OCI-LY3 (cell line): Measurements from ENCODE around the gene DCTN2.
"Not testable (repeated sequence)": the region's sequence is repeated elsewhere in the genome, so short reads cannot be mapped to it uniquely, and the experiment has no call there.

Experiments
- H2AFZ ChIP-seq: fragments of 200-600, 300-600 bp; shearing (Covaris generic); 2 replicates; pipeline ENCODE4 v1.6.0; 2014; ENCODE audit warnings: antibody characterized with exemption, low read depth, low read length
- H3K27ac ChIP-seq: fragments of 200-600, 300-600 bp; sonication (generic); 2 replicates; pipeline ENCODE4 v1.5.1; 2014; ENCODE audit warnings: mild to moderate bottlenecking, low read length, moderate library complexity, mixed read lengths
- H3K27me3 ChIP-seq: fragments of 200-600, 300-600 bp; sonication (generic); 2 replicates; pipeline ENCODE4 v1.6.1; 2014; ENCODE audit warnings: low read depth, low read length, mixed read lengths
- H3K36me3 ChIP-seq: fragments of 200-600, 300-600 bp; sonication (generic); replicated peaks from 2 replicates; pipeline ENCODE3; 2014; ENCODE audit warnings: low read depth, low read length, mixed read lengths
- H3K4me1 ChIP-seq: fragments of 300-600, 200-600 bp; sonication (generic); 2 replicates; pipeline ENCODE4 v1.6.1; 2014; ENCODE audit warnings: low read length, mixed read lengths
- H3K4me2 ChIP-seq: fragments of 200-600, 300-600 bp; sonication (generic); 2 replicates; pipeline ENCODE4 v1.6.1; 2014; ENCODE audit warnings: low read length, mixed read lengths
- H3K4me3 ChIP-seq: fragments of 300-600, 200-600 bp; sonication (generic); 2 replicates; pipeline ENCODE4 v1.5.1; 2014; ENCODE audit warnings: antibody characterized with exemption, mild to moderate bottlenecking, low read length, moderate library complexity
- H3K79me2 ChIP-seq: fragments of 300-600, 200-600 bp; shearing (Covaris generic); 2 replicates; pipeline ENCODE4 v1.6.1; 2014; ENCODE audit warnings: mild to moderate bottlenecking, low read length, mixed read lengths
- H3K9ac ChIP-seq: fragments of 300-600, 200-600 bp; shearing (Covaris generic); 2 replicates; pipeline ENCODE4 v1.6.0; 2014; ENCODE audit warnings: mild to moderate bottlenecking, low read length, moderate library complexity
- H3K9me3 ChIP-seq: fragments of 200-600, 300-600 bp; shearing (Covaris generic); 2 replicates; pipeline ENCODE4 v1.6.1; 2014; ENCODE audit warnings: low read length, mixed read lengths; ENCODE audit not compliant: insufficient read depth
- H4K20me1 ChIP-seq: fragments of 200-600, 300-600 bp; sonication (generic); 2 replicates; pipeline ENCODE4 v1.6.1; 2016; ENCODE audit warnings: low read length, mixed read lengths; ENCODE audit not compliant: insufficient read depth
- CTCF ChIP-seq: fragments of 200-600, 300-600 bp; sonication (generic); IDR thresholded peaks from 2 replicates; pipeline ENCODE4 v1.5.1; 2014; ENCODE audit warnings: antibody characterized with exemption, low read length, low read depth
- EZH2phosphoT487 ChIP-seq: fragments of 200-600 bp; shearing (Covaris generic); IDR thresholded peaks from 2 replicates; pipeline ENCODE4 v1.6.1; 2018; ENCODE audit warnings: antibody characterized with exemption, mixed run types, low read depth

DCTN2 gene

GRCh38 chr12:57575771-57576612 is 29.0 kb upstream of the DCTN2 start:
- no peak overlapping the region for H3K9ac ChIP-seq
- no peak overlapping the region for H3K4me2 ChIP-seq
- no peaks in the 10 kb centered on the region for H3K4me1 ChIP-seq
- TF ChIP-seq CTCF (no peak), EZH2phosphoT487 (no peak)
- no peaks in the 10 kb centered on the region for H4K20me1 ChIP-seq
- no peaks in the 10 kb centered on the region for H3K9me3 ChIP-seq
- no peaks in the 10 kb centered on the region for H3K79me2 ChIP-seq
- no peak overlapping the region for H3K27ac ChIP-seq
- H3K27me3 ChIP-seq = peaks cover 3% of the 10 kb centered on the region; the same call in 1 of the 2 replicates
- H3K36me3 ChIP-seq = no peaks in the 10 kb centered on the region
- H3K4me3 ChIP-seq = no peak overlapping the region
- H2AFZ ChIP-seq = no peak overlapping the region

GRCh38 chr12:57574795-57575194 is 27.8 kb upstream of the DCTN2 start:
- H3K27me3 ChIP-seq = peaks cover 3% of the 10 kb centered on the region; the same call in 1 of the 2 replicates
- H3K9ac ChIP-seq = no peak overlapping the region
- H3K9me3 ChIP-seq = no peaks in the 10 kb centered on the region
- no peaks in the 10 kb centered on the region for H3K79me2 ChIP-seq
- H4K20me1 ChIP-seq = no peaks in the 10 kb centered on the region
- H3K4me3 ChIP-seq = no peak overlapping the region
- H3K36me3 ChIP-seq = no peaks in the 10 kb centered on the region
- no peak overlapping the region for H3K4me2 ChIP-seq
- H3K4me1 ChIP-seq = no peaks in the 10 kb centered on the region
- no peak overlapping the region for H3K27ac ChIP-seq
- no peak overlapping the region for H2AFZ ChIP-seq
- TF ChIP-seq CTCF = no peak
- no peak for TF ChIP-seq EZH2phosphoT487

- Histone ChIP-seq H3K4me3 (no peak overlapping the region), H3K79me2 (no peaks in the 10 kb centered on the region), H3K9me3 (no peaks in the 10 kb centered on the region), H3K27me3 (peaks cover 3% of the 10 kb centered on the region; the same call in 1 of the 2 replicates), H4K20me1 (no peaks in the 10 kb centered on the region), H3K4me2 (no peak overlapping the region), H3K27ac (no peak overlapping the region), H2AFZ (no peak overlapping the region), H3K36me3 (no peaks in the 10 kb centered on the region), H3K4me1 (no peaks in the 10 kb centered on the region), H3K9ac (no peak overlapping the region)
- TF ChIP-seq EZH2phosphoT487 (no peak), CTCF (no peak)
These were observed 25.2 kb upstream of the DCTN2 start for GRCh38 chr12:57571926-57572762.

- H3K36me3 ChIP-seq, H3K27me3 ChIP-seq, H3K4me3 ChIP-seq, H3K4me1 ChIP-seq, H3K4me2 ChIP-seq, H3K9me3 ChIP-seq, H3K9ac ChIP-seq, H4K20me1 ChIP-seq, H2AFZ ChIP-seq, H3K79me2 ChIP-seq, H3K27ac ChIP-seq: not testable (repeated sequence)
These were observed 23.4 kb upstream of the DCTN2 start for GRCh38 chr12:57570438-57570837.
